CD4-positive, alpha-beta T cell treated with Interleukin-12 subunit alpha and Interleukin-12 subunit beta, for 1 hour (primary cell): ENCODE results near the gene SLC16A12.

Experiments
- DNase-seq: peaks from one replicate; pipeline ENCODE4 v3.0.0-alpha.2; 2020

Gene SLC16A12

DNA sequence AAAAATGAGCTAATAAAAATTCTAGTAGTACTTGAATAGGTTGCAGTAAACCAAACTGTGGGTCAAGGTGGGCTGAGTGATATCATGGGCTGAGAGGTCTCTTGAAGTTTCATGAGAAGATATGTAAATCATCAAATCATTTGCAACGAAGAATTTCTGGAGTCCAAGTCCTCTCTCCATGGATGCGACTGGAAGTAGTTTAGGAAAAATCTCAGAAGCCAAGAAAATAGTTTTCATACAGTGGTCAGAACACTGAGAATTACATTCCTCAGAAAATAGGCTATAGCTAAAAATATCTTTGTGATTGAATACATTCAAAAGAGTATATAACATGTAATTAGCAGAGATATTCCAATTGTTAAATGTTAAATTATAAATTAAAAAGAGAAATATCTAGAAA lies 146.6 kb downstream of the SLC16A12 start:
- DNase-seq: no peak

DNA sequence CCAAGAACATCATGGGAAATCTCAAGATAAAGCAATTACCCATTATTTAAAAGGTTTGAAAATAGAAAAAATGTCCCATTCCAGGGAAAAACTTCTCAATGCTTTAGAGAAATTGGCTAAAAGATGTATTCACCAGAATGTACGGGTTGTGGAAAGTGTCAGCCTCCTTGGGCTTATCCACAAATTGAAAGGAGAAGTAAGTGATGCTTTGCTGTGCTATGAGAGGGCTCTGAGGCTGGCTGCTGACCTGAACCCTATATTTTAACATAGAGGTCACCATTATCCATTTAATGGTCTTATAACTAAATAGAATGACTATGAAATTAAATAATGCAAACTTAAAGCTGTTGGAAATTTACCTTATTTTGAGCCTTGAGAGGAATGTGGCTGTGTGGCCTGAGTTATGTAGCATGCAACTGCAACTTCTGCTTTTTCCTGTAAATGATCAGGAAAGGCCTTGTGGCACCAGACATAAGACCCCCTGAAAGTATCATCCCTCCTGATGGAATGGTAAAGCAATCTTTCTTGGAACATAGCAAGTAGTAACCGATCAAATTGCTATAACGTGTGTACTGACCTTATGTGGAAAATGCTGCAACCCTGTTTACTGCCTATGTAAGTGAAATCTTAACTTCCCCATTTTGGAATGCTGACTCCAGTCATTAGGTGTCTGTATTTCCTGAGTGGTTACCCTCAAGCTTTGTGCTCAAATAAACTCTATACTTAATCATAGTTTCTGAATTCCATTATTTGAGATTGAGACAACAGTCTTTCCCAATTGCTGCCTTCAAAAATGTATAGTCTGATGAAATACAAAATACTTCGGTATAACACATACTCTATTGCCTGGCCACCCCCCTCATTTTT lies 150.7 kb downstream of the SLC16A12 start:
- no peak for DNase-seq

DNA sequence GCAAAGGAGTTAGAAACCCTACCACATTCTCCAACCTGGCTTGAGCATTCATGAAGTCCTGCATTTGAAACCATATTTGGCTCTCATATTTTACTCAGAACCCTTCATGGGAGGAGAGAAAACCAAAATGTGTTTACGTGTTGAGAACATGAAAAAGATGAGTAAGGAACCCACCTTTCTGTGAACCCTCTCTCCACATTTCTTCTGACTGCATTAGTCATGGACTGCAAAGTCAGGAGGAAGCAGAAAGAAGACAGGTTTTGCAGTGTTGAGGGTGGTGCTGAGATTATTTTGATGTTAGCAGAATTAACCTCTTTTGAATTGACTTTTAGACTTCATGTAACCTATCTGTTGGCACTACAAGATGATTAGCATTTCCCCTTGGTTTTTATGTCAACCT lies 152.6 kb downstream of the SLC16A12 start:
- no peak for DNase-seq
